GM12892 (cell line): Measurements from ENCODE around the gene USP14.

Experiments
- POLR2A ChIP-seq: IDR thresholded peaks from 2 replicates; pipeline ENCODE4 v1.6.1; 2011; ENCODE audit warnings: low read depth, low read length, control low read depth
- POLR2AphosphoS5 ChIP-seq: IDR thresholded peaks from 2 replicates; pipeline ENCODE4 v1.6.1; 2011; ENCODE audit warnings: low read depth, low read length, control low read depth

- TF ChIP-seq POLR2A (no peak), POLR2AphosphoS5 (no peak)
These were observed 2.7 kb upstream of the USP14 start for GRCh38 chr18:155688-156087.
